HepG2 (cell line): ENCODE data around the gene WNT3A. TPM values are rescaled to one million over a fixed set of nuclear protein-coding genes. Genes with fewer than 3 reads are reported as not detected.

Source experiments
- ATAC-seq: fragments of 200-7000 bp; cut with Tn5 transposase; 3 replicates; pipeline ENCODE4 v1.9.1; 2020; ENCODE audit warnings: mild to moderate bottlenecking, moderate library complexity
- BruUV-seq: library from RNA; stranded (reverse); fragments of 400-500 nt; replicated peaks from 2 replicates; lab custom pipeline; 2021; lab: Mats Ljungman, UMichigan
- CTCF ChIA-PET: fragments of 300-600 bp; formaldehyde crosslinking; extraction: SDS; loops from one replicate; lab custom pipeline; 2021; ENCODE audit warnings: low total read pairs, inconsistent platforms, low intra/inter-chr PET ratio; lab: Yijun Ruan, JAX
- POLR2A ChIA-PET: fragments of 350-600 bp; sonication (Branson Sonifier 250); formaldehyde crosslinking; loops from one replicate; lab custom pipeline; 2020; ENCODE audit warnings: antibody characterized with exemption, inconsistent platforms; lab: Yijun Ruan, JAX
- DNase-seq: peaks from one replicate; pipeline ENCODE4 v3.0.0-alpha.2; 2015; ENCODE audit warnings: low spot score
- FAIRE-seq: peaks from 3 replicates; lab custom pipeline; 2011; peaks lifted over from hg19 to GRCh38; lab: Jason Lieb, UNC
- H2AFZ ChIP-seq: one replicate; pipeline ENCODE4 v1.6.1; 2011; ENCODE audit warnings: low read length, inconsistent platforms
- H3K27ac ChIP-seq: fragments of 300-600 bp; 3 replicates; pipeline ENCODE4 v1.8.0; 2011; ENCODE audit warnings: mixed run types, mild to moderate bottlenecking, mixed read lengths, low read length, inconsistent platforms; ENCODE audit not compliant: insufficient read depth; ENCODE audit errors: extremely low read length
- H3K27me3 ChIP-seq, 2 experiments: fragments of 200-600 bp in 1 of 2; 2 replicates in 1 of 2; 3 replicates in 1 of 2; pipeline versions ENCODE4 v1.6.0 to v1.8.0; 2011; ENCODE audit warnings: low read length in 2 of 2, mild to moderate bottlenecking in 2 of 2, moderate library complexity in 2 of 2, inconsistent platforms in 1 of 2; ENCODE audit not compliant: insufficient read depth in 2 of 2, control insufficient read depth in 1 of 2
- H3K36me3 ChIP-seq, 2 experiments: fragments of 200-600 bp in 1 of 2; replicated peaks in 1 of 2; 2 replicates in 1 of 2; 3 replicates in 1 of 2; pipeline versions ENCODE4 v1.5.1 to v1.8.0; 2011; ENCODE audit warnings: low read length in 2 of 2, inconsistent platforms in 1 of 2; ENCODE audit not compliant: insufficient read depth in 2 of 2, control insufficient read depth in 1 of 2
- H3K4me1 ChIP-seq: 2 replicates; pipeline ENCODE4 v1.5.1; 2012; ENCODE audit warnings: low read length, inconsistent platforms; ENCODE audit not compliant: insufficient read depth
- H3K4me2 ChIP-seq: 2 replicates; pipeline ENCODE4 v1.6.0; 2011; ENCODE audit warnings: low read depth, low read length, inconsistent platforms
- H3K4me3 ChIP-seq, 3 experiments: fragments of 200-600 bp in 1 of 3; sonication (generic), shearing (Covaris generic) in 1 of 3; replicated peaks in 1 of 3; 2 replicates each; pipeline ENCODE4 v1.5.1; 2011 to 2016; ENCODE audit warnings: low read length in 3 of 3, inconsistent platforms in 2 of 3, low read depth in 2 of 3, mild to moderate bottlenecking in 2 of 3, control low read depth in 1 of 3, mixed read lengths in 1 of 3; ENCODE audit not compliant: insufficient read depth in 1 of 3
- H3K79me2 ChIP-seq: one replicate; pipeline ENCODE4 v1.6.1; 2011; ENCODE audit warnings: low read length, inconsistent platforms; ENCODE audit not compliant: insufficient read depth
- H3K9ac ChIP-seq: 2 replicates; pipeline ENCODE4 v1.6.0; 2011; ENCODE audit warnings: mild to moderate bottlenecking, low read depth, low read length, inconsistent platforms; ENCODE audit not compliant: insufficient read depth
- H3K9me3 ChIP-seq: 2 replicates; pipeline ENCODE4 v1.5.1; 2012; ENCODE audit warnings: mild to moderate bottlenecking, low read length
- H4K20me1 ChIP-seq: 2 replicates; pipeline ENCODE4 v1.6.0; 2011; ENCODE audit warnings: inconsistent platforms, mild to moderate bottlenecking, low read length, moderate library complexity; ENCODE audit not compliant: insufficient read depth
- EZH2 ChIP-seq: conservative IDR thresholded peaks from 2 replicates; pipeline ENCODE4 v1.6.1; 2012; ENCODE audit warnings: mild to moderate bottlenecking, low read depth, low read length, moderate library complexity
- PRPF4 ChIP-seq: fragments of 200-400 bp; formaldehyde crosslinking; IDR thresholded peaks from 2 replicates; pipeline ENCODE4 v1.6.1; 2016; ENCODE audit warnings: low read length, low read depth; ENCODE audit not compliant: poor library complexity, severe bottlenecking
- RAD21 ChIP-seq: fragments of 450-650 bp; formaldehyde crosslinking; IDR thresholded peaks from 2 replicates; pipeline ENCODE4 v1.5.0; 2020; ENCODE audit warnings: mild to moderate bottlenecking
- STAG1 ChIP-seq: sonication (generic); formaldehyde crosslinking; IDR thresholded peaks from 2 replicates; pipeline ENCODE4 v1.4.0; 2020; ENCODE audit warnings: missing genetic modification reagents
- ZNF792 ChIP-seq: IDR thresholded peaks from 2 replicates; pipeline ENCODE4 v1.6.1; 2016
- WGBS: methylation state at CpG from one replicate; pipeline ENCODE4 v1.1.6; 2017; ENCODE audit warnings: low lambda C conversion rate; 5-methylcytosine and 5-hydroxymethylcytosine counted together
- in situ Hi-C: cut with HindIII; loops from 2 replicates; pipeline ENCODE4 v1.10.0; 2017; ENCODE audit warnings: low pct_unique_long_range_greater_than_20kb; ENCODE audit not compliant: extremely low pct_ligation_motif_present
- intact Hi-C: fragments of 100-400 bp; cut with micrococcal nuclease; formaldehyde crosslinking; loops from one replicate; pipeline ENCODE4 v1.10.0; 2022; ENCODE audit not compliant: unreplicated experiment
- polyA plus RNA-seq, 8 experiments: library from polyadenylated mRNA; depleted of rRNA in 3 of 8; stranded (reverse) in 7 of 8; unstranded in 1 of 8; fragments of >200 nt; fragmentation: Illumina TruSeq in 4 of 8; extraction: Trizol in 4 of 8; gene quantifications; 2 replicates each; pipeline versions ENCODE4 v1.2.1 to v1.2.3, GENCODE V29; 2011 to 2016; ENCODE audit warnings: low read depth in 4 of 8, missing spikeins in 1 of 8, mixed read lengths in 1 of 8; ENCODE audit not compliant: insufficient read depth in 1 of 8
- total RNA-seq, 5 experiments: library from RNA; depleted of rRNA; stranded (reverse); fragments of >200 nt; fragmentation: Illumina TruSeq; extraction: Trizol; gene quantifications; 2 replicates each; pipeline ENCODE4 v1.2.3, GENCODE V29; 2016; ENCODE audit warnings: low read depth in 1 of 5
- TF ChIP-seq, protein P1 (sequence below): sonication (generic); formaldehyde crosslinking; IDR thresholded peaks from 2 replicates; pipeline ENCODE4 v1.5.0; 2020; ENCODE audit warnings: mild to moderate bottlenecking, missing genetic modification reagents, moderate library complexity

The WNT3A gene
- total and polyA plus RNA-seq, 2 of the 13 experiments (the other 11 are each of a cell fraction or from before 2014, with no cell fraction given) = not detected

DNA sequence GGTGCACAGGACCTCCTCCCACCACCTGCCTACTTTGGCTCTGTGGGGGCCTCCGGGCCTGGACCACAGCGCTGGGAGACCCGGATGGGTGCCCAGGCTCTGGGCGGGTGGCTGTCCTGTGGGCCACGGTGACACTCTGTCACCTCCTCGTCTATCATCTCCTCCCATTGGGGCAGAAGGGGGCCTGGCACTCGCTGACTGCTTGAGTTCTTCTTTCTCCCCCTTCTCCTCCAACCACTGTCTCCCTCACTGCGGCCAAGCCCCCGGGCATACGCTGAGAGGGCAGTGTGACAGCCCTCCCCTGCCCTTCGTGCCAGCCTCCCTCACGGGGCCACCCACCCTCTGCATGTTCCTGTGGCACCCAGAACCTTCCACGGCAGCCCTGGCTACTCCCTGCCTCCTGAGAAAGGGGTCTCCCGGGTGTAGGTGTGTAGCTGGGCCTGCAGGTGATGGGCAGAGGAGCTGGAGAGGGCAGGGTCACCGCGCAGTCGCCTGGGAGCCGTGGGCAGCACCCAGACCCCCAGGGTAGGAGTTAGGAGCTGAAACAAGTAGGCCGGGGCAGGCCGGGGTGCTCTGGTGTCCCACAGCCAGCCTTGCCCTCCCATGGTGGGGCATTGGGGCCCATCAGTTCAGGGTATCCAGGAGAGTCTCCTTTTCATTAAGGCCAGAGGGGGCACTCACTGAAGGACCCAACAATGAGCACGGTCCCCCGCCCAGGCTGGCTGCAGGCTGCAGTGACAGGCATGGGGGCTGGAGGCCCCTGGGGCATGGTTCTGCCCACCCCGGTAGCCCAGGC is 66.5 kb downstream of the WNT3A start:
- 24% methylated on average over 16 of the region's 23 CpGs for WGBS
- Histone ChIP-seq H3K79me2 (no peaks in the 10 kb centered on the region), H3K4me1 (no peaks in the 10 kb centered on the region), H3K9me3 (no peaks in the 10 kb centered on the region), H4K20me1 (no peaks in the 10 kb centered on the region; the same call in 1 of the 2 replicates), H3K27me3 (peaks cover 11 to 23% of the 10 kb centered on the region in 2 experiments; a peak in 4 of 5 replicates), H2AFZ (no peak overlapping the region), H3K4me2 (no peak overlapping the region), H3K27ac (no peak overlapping the region), H3K4me3 (no peak overlapping the region), H3K9ac (no peak overlapping the region), H3K36me3 (no peaks in the 10 kb centered on the region)
- ATAC-seq (no peak; the same call in 1 of the 3 replicates), FAIRE-seq (no peak), DNase-seq (no peak)
- BruUV-seq = no TSS peak
- ChIA-PET POLR2A (interaction anchor here (1.0 kb wide), 1 partner anchor 9 kb away, joined by 3 read pairs; the partner anchor contains the start of gene ARF1), CTCF (no interaction called here)
- intact Hi-C loops = no loop called here
- TF ChIP-seq PRPF4 = no peak
- TF ChIP-seq EZH2 = 0 out of 2 replicates have a peak, but pooled peaks have one; percentile 32
- in situ Hi-C loops = no loop called here

DNA sequence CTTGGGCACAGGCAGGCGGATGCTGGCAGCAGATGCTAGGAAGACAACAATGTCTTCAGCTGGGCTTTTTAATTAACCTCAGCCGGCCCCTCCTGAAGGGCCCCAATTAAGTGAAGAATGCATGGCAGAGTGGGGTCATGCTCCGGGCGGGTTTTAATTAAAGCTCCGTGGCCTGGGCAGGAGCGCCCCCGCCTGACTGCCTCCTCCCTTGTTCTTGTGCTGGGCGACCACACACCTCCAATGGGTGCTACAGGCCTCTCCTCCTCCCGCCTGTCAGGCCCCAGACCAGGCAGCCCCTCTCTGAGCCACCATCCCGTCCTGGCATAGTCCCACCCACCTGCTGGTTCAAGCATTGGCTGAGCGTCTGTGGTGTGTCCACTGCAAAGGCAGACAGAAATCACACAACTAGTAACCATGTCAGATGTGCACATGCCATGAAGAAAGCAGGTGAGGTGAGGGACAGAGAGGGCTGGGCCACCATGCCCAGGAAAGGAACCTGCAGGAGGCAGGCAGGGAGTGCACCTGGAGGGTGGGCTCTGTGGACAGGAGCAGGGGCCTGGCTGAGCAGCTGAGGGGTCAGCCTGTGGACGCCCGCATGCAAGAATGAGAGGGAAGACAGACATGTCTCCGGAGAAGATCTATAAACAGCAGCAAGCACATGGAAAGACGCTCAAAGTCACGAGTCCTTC is 67.2 kb downstream of the WNT3A start:
- Histone ChIP-seq H3K9ac (no peak overlapping the region), H3K4me1 (no peaks in the 10 kb centered on the region), H3K27me3 (peaks cover 9 to 23% of the 10 kb centered on the region in 2 experiments; a peak in 3 of 5 replicates), H3K4me3 (no peak overlapping the region), H3K79me2 (no peaks in the 10 kb centered on the region), H3K36me3 (no peaks in the 10 kb centered on the region), H3K4me2 (no peak overlapping the region), H4K20me1 (no peaks in the 10 kb centered on the region; the same call in 1 of the 2 replicates), H3K9me3 (no peaks in the 10 kb centered on the region)
- no TSS peak for BruUV-seq
- ChIA-PET CTCF (no interaction called here), POLR2A (interaction anchor here (1.0 kb wide), 1 partner anchor 8 kb away, joined by 3 read pairs; the partner anchor contains the start of gene ARF1)
- no peak for FAIRE-seq
- 48% methylated on average over 6 of the region's 16 CpGs for WGBS
- in situ Hi-C loops = no loop called here
- TF ChIP-seq, protein P1, sequence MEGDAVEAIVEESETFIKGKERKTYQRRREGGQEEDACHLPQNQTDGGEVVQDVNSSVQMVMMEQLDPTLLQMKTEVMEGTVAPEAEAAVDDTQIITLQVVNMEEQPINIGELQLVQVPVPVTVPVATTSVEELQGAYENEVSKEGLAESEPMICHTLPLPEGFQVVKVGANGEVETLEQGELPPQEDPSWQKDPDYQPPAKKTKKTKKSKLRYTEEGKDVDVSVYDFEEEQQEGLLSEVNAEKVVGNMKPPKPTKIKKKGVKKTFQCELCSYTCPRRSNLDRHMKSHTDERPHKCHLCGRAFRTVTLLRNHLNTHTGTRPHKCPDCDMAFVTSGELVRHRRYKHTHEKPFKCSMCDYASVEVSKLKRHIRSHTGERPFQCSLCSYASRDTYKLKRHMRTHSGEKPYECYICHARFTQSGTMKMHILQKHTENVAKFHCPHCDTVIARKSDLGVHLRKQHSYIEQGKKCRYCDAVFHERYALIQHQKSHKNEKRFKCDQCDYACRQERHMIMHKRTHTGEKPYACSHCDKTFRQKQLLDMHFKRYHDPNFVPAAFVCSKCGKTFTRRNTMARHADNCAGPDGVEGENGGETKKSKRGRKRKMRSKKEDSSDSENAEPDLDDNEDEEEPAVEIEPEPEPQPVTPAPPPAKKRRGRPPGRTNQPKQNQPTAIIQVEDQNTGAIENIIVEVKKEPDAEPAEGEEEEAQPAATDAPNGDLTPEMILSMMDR (CRISPR knock-in tag) = peak; percentile 55
- 0 out of 2 replicates have a peak, but pooled peaks have one; percentile 23 for TF ChIP-seq RAD21 (CRISPR knock-in tag)
- TF ChIP-seq ZNF792 (CRISPR knock-in tag) = no peak
- peak; percentile 55 for TF ChIP-seq STAG1
- TF ChIP-seq, all 625 proteins: peak for 3
- H3K27ac ChIP-seq = no peak overlapping the region
- ATAC-seq = peak; percentile 59
- intact Hi-C loops = loop anchor here (1.0 kb wide), 1 partner anchor 75 kb away; no protein-coding TSS in a partner anchor
- H2AFZ ChIP-seq = no peak overlapping the region
- no peak for DNase-seq
